HEK293 (cell line): Measurements from ENCODE around the gene FRYL.

ENCODE experiments used
- CTCF ChIA-PET: fragments of 350-600 bp; formaldehyde crosslinking; extraction: SDS; loops from one replicate; lab custom pipeline; 2021; ENCODE audit warnings: antibody characterized with exemption; lab: Yijun Ruan, JAX
- POLR2A ChIA-PET: fragments of 300-600 bp; formaldehyde crosslinking; extraction: SDS; loops from one replicate; lab custom pipeline; 2020; ENCODE audit warnings: antibody characterized with exemption, inconsistent platforms; lab: Yijun Ruan, JAX
- H3K27ac ChIP-seq: fragments of 200-500 bp; sonication (Bioruptor generic); 2 replicates; pipeline ENCODE4 v1.5.1; 2014; ENCODE audit warnings: low read depth, low read length, control low read depth, inconsistent platforms; ENCODE audit errors: extremely low read depth
- H3K36me3 ChIP-seq, 2 experiments: fragments of 200-500 bp in 1 of 2; sonication (Bioruptor generic) in 1 of 2; 1 replicate in 1 of 2; 2 replicates in 1 of 2; pipeline ENCODE4 v1.5.1; 2014 to 2017; ENCODE audit warnings: inconsistent platforms in 2 of 2, low read length in 2 of 2; ENCODE audit not compliant: control insufficient read depth in 2 of 2, insufficient read depth in 1 of 2
- H3K4me1 ChIP-seq: fragments of 200-500 bp; sonication (Bioruptor generic); 2 replicates; pipeline ENCODE4 v1.5.1; 2014; ENCODE audit warnings: mild to moderate bottlenecking, low read length, inconsistent platforms; ENCODE audit not compliant: control insufficient read depth, insufficient read depth
- H3K4me3 ChIP-seq: 2 replicates; pipeline ENCODE4 v1.5.1; 2011; ENCODE audit warnings: low read depth, mild to moderate bottlenecking, control low read depth, low read length, moderate library complexity
- H3K9me3 ChIP-seq: fragments of 200-500 bp; sonication (Bioruptor generic); 2 replicates; pipeline ENCODE4 v1.5.1; 2014; ENCODE audit warnings: low read depth, low read length, inconsistent platforms; ENCODE audit not compliant: control insufficient read depth, insufficient read depth
- GLI2 ChIP-seq: fragments of 450-650 bp; formaldehyde crosslinking; IDR thresholded peaks from 2 replicates; pipeline ENCODE4; 2017; ENCODE audit warnings: missing biosample characterization, missing genetic modification characterization, low read depth, borderline replicate concordance
- TSHZ1 ChIP-seq: fragments of 450-650 bp; formaldehyde crosslinking; IDR thresholded peaks from 2 replicates; pipeline ENCODE4 v1.5.1; 2016; ENCODE audit warnings: missing biosample characterization, missing genetic modification characterization, borderline replicate concordance
- ZBTB7A ChIP-seq: fragments of 450-650 bp; formaldehyde crosslinking; IDR thresholded peaks from 2 replicates; pipeline ENCODE4 v1.5.1; 2016; ENCODE audit warnings: low read depth, missing biosample characterization, missing genetic modification characterization
- ZNF138 ChIP-seq: fragments of 450-650 bp; formaldehyde crosslinking; IDR thresholded peaks from 2 replicates; pipeline ENCODE4 v1.5.1; 2016; ENCODE audit warnings: missing biosample characterization, missing genetic modification characterization, borderline replicate concordance
- ZNF16 ChIP-seq: fragments of 450-650 bp; formaldehyde crosslinking; IDR thresholded peaks from 2 replicates; pipeline ENCODE4 v1.5.1; 2016; ENCODE audit warnings: low read depth, missing biosample characterization, missing genetic modification characterization
- ZNF18 ChIP-seq: fragments of 450-650 bp; formaldehyde crosslinking; IDR thresholded peaks from 2 replicates; pipeline ENCODE4 v1.5.1; 2016; ENCODE audit warnings: missing biosample characterization, missing genetic modification characterization
- ZNF214 ChIP-seq: fragments of 450-650 bp; formaldehyde crosslinking; IDR thresholded peaks from 2 replicates; pipeline ENCODE4 v1.5.1; 2017; ENCODE audit warnings: missing biosample characterization, mild to moderate bottlenecking, missing genetic modification characterization, borderline replicate concordance
- ZNF26 ChIP-seq: fragments of 450-650 bp; formaldehyde crosslinking; IDR thresholded peaks from 2 replicates; pipeline ENCODE4 v1.5.1; 2016; ENCODE audit warnings: missing biosample characterization, missing genetic modification characterization
- ZNF362 ChIP-seq: fragments of 450-650 bp; formaldehyde crosslinking; IDR thresholded peaks from 2 replicates; pipeline ENCODE4 v1.5.1; 2016; ENCODE audit warnings: missing biosample characterization, missing genetic modification characterization
- ZNF433 ChIP-seq: fragments of 450-650 bp; formaldehyde crosslinking; IDR thresholded peaks from 2 replicates; pipeline ENCODE4 v1.5.1; 2016; ENCODE audit warnings: missing biosample characterization, missing genetic modification characterization, low read depth
- ZNF473 ChIP-seq: fragments of 450-650 bp; formaldehyde crosslinking; IDR thresholded peaks from 2 replicates; pipeline ENCODE4 v1.5.1; 2017; ENCODE audit warnings: missing biosample characterization, missing genetic modification characterization
- ZNF529 ChIP-seq: fragments of 450-650 bp; formaldehyde crosslinking; IDR thresholded peaks from 2 replicates; pipeline ENCODE4 v1.5.1; 2017; ENCODE audit warnings: missing genetic modification characterization, missing biosample characterization; ENCODE audit not compliant: insufficient replicate concordance
- ZNF600 ChIP-seq: fragments of 450-650 bp; formaldehyde crosslinking; IDR thresholded peaks from 2 replicates; pipeline ENCODE4 v1.5.1; 2016; ENCODE audit warnings: missing biosample characterization, missing genetic modification characterization
- ZNF704 ChIP-seq: fragments of 450-650 bp; formaldehyde crosslinking; IDR thresholded peaks from 2 replicates; pipeline ENCODE4 v1.5.1; 2016; ENCODE audit warnings: missing biosample characterization, missing genetic modification characterization
- ZNF837 ChIP-seq: fragments of 450-650 bp; formaldehyde crosslinking; IDR thresholded peaks from 2 replicates; pipeline ENCODE4 v1.5.1; 2016; ENCODE audit warnings: missing biosample characterization, missing genetic modification characterization

FRYL gene

GRCh38 chr4:48645225-48645794 lies 134.8 kb downstream of the FRYL start (continued):
- no peak for TF ChIP-seq ZNF18
- TF ChIP-seq ZNF529 (tag by site-specific recombination), result no peak
- TF ChIP-seq ZNF600 (tag by site-specific recombination), result no peak
- no peak for TF ChIP-seq ZNF837 (tag by site-specific recombination)
- TF ChIP-seq ZNF214 (tag by site-specific recombination), result no peak
- TF ChIP-seq ZNF704 (tag by site-specific recombination), result no peak
- TF ChIP-seq ZNF138 (tag by site-specific recombination), result no peak
- TF ChIP-seq ZBTB7A, result no peak
- no peak for TF ChIP-seq TSHZ1 (tag by site-specific recombination)
- TF ChIP-seq ZNF26 (tag by site-specific recombination), result no peak

- Histone ChIP-seq H3K27ac (no peak overlapping the region), H3K36me3 (no peaks in the 10 kb centered on the region), H3K9me3 (no peaks in the 10 kb centered on the region), H3K4me1 (no peaks in the 10 kb centered on the region), H3K4me3 (no peak overlapping the region)
- TF ChIP-seq ZNF16 (tag by site-specific recombination), result no peak
- TF ChIP-seq GLI2, result no peak
- TF ChIP-seq ZNF433 (tag by site-specific recombination), result no peak
- TF ChIP-seq ZNF362 (tag by site-specific recombination), result no peak
- TF ChIP-seq ZNF473 (tag by site-specific recombination), result no peak
- ChIA-PET POLR2A (interaction anchor here (0.6 to 1.1 kb wide), 2 partner anchors 60 to 137 kb away, joined by 3 to 6 read pairs; partner anchors contain the start of gene FRYL), CTCF (interaction anchor here (1.2 kb wide), 1 partner anchor 11 kb away, joined by 6 read pairs; no protein-coding TSS in a partner anchor)
Measured at GRCh38 chr4:48642421-48643374, 137.4 kb downstream of the FRYL start.
